Measurements from ENCODE around the gene MAML2. TPM values are rescaled to one million over a fixed set of nuclear protein-coding genes. Genes with fewer than 3 reads are reported as not detected.

MAML2 gene
- total RNA-seq, 1 experiment from 2014 or later = 28.3 TPM

GRCh38 chr11:96134602-96135001, 208.4 kb downstream of the MAML2 start:
- POLR2A ChIA-PET (ENCODE audit: unreplicated experiment) = interaction anchor here (0.7 kb wide), 1 partner anchor 14 kb away, joined by 7 read pairs; no protein-coding TSS in a partner anchor
- peaks cover 26% of the 10 kb centered on the region for H3K4me1 ChIP-seq (replicated peaks; ENCODE audit: insufficient read depth)
- no TSS peak for BruUV-seq (replicated peaks)
- CTCF ChIA-PET = no interaction called here
- H3K9me2 ChIP-seq (ENCODE audit: insufficient read depth) = peaks cover 4% of the 10 kb centered on the region; the same call in 1 of the 2 replicates
- H4K20me1 ChIP-seq (ENCODE audit: insufficient read depth) = no peaks in the 10 kb centered on the region
- H3K9me3 ChIP-seq (ENCODE audit: insufficient read depth, low read depth) = no peaks in the 10 kb centered on the region; the same call in 1 of the 2 replicates
- intact Hi-C loops (cut with micrococcal nuclease; ENCODE audit: unreplicated experiment) = loop anchor here (1.0 kb wide), 1 partner anchor 38 kb away; no protein-coding TSS in a partner anchor
- H3K27ac ChIP-seq = peak overlapping the region; percentile 5; the same call in 1 of the 2 replicates
- no peak for TF ChIP-seq CTCF (conservative IDR thresholded peaks at IDR 0.05)
- no peak for TF ChIP-seq EZH2 (IDR thresholded peaks at IDR 0.05; ENCODE audit: low read depth)
- H3K4me2 ChIP-seq = 0 out of 2 replicates have a peak overlapping the region, but pooled peaks have one; percentile 7
- peak in 1 of 2 experiments; percentile 83 for DNase-seq
- H3K27me3 ChIP-seq (ENCODE audit: insufficient read depth, low read depth) = no peaks in the 10 kb centered on the region
- H2AFZ ChIP-seq = no peak overlapping the region
- 0 out of 2 replicates have a peak, but pooled peaks cover 8% of the 10 kb centered on the region for H3K36me3 ChIP-seq (ENCODE audit: low read depth)
- no peak overlapping the region for H3K4me3 ChIP-seq
- peaks cover 24% of the 10 kb centered on the region for H3F3A ChIP-seq (ENCODE audit: insufficient read depth, low read depth)
- peaks cover 42% of the 10 kb centered on the region for H3K79me2 ChIP-seq (ENCODE audit: low read depth)

- no TSS peak for BruUV-seq (replicated peaks)
- Histone ChIP-seq H3K27ac (no peak overlapping the region), H3K36me3 (ENCODE audit: low read depth) (0 out of 2 replicates have a peak, but pooled peaks cover 8% of the 10 kb centered on the region), H2AFZ (no peak overlapping the region), H4K20me1 (ENCODE audit: insufficient read depth) (no peaks in the 10 kb centered on the region), H3K79me2 (ENCODE audit: low read depth) (peaks cover 31% of the 10 kb centered on the region), H3K9me3 (ENCODE audit: insufficient read depth, low read depth) (no peaks in the 10 kb centered on the region; the same call in 1 of the 2 replicates), H3F3A (ENCODE audit: insufficient read depth, low read depth) (peaks cover 16% of the 10 kb centered on the region), H3K4me2 (no peak overlapping the region), H3K9me2 (ENCODE audit: insufficient read depth) (peaks cover 4% of the 10 kb centered on the region; the same call in 1 of the 2 replicates), H3K4me3 (no peak overlapping the region), H3K27me3 (ENCODE audit: insufficient read depth, low read depth) (no peaks in the 10 kb centered on the region), H3K4me1 (replicated peaks; ENCODE audit: insufficient read depth) (peaks cover 25% of the 10 kb centered on the region)
- no peak for TF ChIP-seq EZH2 (IDR thresholded peaks at IDR 0.05; ENCODE audit: low read depth)
- TF ChIP-seq CTCF (conservative IDR thresholded peaks at IDR 0.05) = no peak
- intact Hi-C loops (cut with micrococcal nuclease; ENCODE audit: unreplicated experiment) = no loop called here
- POLR2A ChIA-PET (ENCODE audit: unreplicated experiment) = no interaction called here
- CTCF ChIA-PET = no interaction called here
- DNase-seq = peak in 1 of 2 experiments; percentile 43
Measured at GRCh38 chr11:96132437-96132836, 210.6 kb downstream of the MAML2 start.

- H2AFZ ChIP-seq = no peak overlapping the region
- POLR2A ChIA-PET (ENCODE audit: unreplicated experiment) = no interaction called here
Measured at GRCh38 chr11:96130061-96130620, 212.9 kb downstream of the MAML2 start.

More at GRCh38 chr11:96130061-96130620, 212.9 kb downstream of the MAML2 start:
- H3K9me3 ChIP-seq (ENCODE audit: insufficient read depth, low read depth) = no peaks in the 10 kb centered on the region; the same call in 1 of the 2 replicates
- H3K4me1 ChIP-seq (replicated peaks; ENCODE audit: insufficient read depth) = peaks cover 12% of the 10 kb centered on the region
- H3K9me2 ChIP-seq (ENCODE audit: insufficient read depth) = no peaks in the 10 kb centered on the region; the same call in 1 of the 2 replicates
- no peak for TF ChIP-seq CTCF (conservative IDR thresholded peaks at IDR 0.05)
- no peak for TF ChIP-seq EZH2 (IDR thresholded peaks at IDR 0.05; ENCODE audit: low read depth)
- H3K4me2 ChIP-seq = no peak overlapping the region
- BruUV-seq (replicated peaks) = no TSS peak
- CTCF ChIA-PET = no interaction called here
- H3K27ac ChIP-seq = peak overlapping the region; percentile 5; the same call in 1 of the 2 replicates
- H3K36me3 ChIP-seq (ENCODE audit: low read depth) = no peaks in the 10 kb centered on the region
- H4K20me1 ChIP-seq (ENCODE audit: insufficient read depth) = no peaks in the 10 kb centered on the region
- H3K27me3 ChIP-seq (ENCODE audit: insufficient read depth, low read depth) = no peaks in the 10 kb centered on the region
- H3K4me3 ChIP-seq = no peak overlapping the region
- intact Hi-C loops (cut with micrococcal nuclease; ENCODE audit: unreplicated experiment) = no loop called here
- peaks cover 9% of the 10 kb centered on the region; the same call in 1 of the 2 replicates for H3F3A ChIP-seq (ENCODE audit: insufficient read depth, low read depth)
- DNase-seq = no peak
- peaks cover 19% of the 10 kb centered on the region for H3K79me2 ChIP-seq (ENCODE audit: low read depth)

Measured in PC-9 (cell line).